IMR-90 (cell line): ENCODE results near the gene PCNX4. TPM values are rescaled to one million over a fixed set of nuclear protein-coding genes. Genes with fewer than 3 reads are reported as not detected.
A peak's percentile ranks its signal among the peaks of the same experiment; 100 is the strongest.

Source experiments
- ATAC-seq: fragments of 200-7000 bp; cut with Tn5 transposase; 2 replicates; pipeline ENCODE4 v1.9.1; 2020; ENCODE audit warnings: low read depth, mild to moderate bottlenecking, moderate library complexity
- BruUV-seq: library from RNA; stranded (reverse); fragments of 400-500 nt; replicated peaks from 2 replicates; lab custom pipeline; 2021; lab: Mats Ljungman, UMichigan
- CTCF ChIA-PET: fragments of 300-600 bp; formaldehyde crosslinking; extraction: SDS; loops from one replicate; lab custom pipeline; 2021; ENCODE audit warnings: antibody characterized with exemption; lab: Yijun Ruan, JAX
- POLR2A ChIA-PET: fragments of 300-600 bp; sonication (Branson Sonifier 250); formaldehyde crosslinking; loops from one replicate; lab custom pipeline; 2022; ENCODE audit warnings: antibody characterized with exemption; ENCODE audit not compliant: unreplicated experiment; lab: Charles Lee
- DNase-seq: peaks from one replicate; pipeline ENCODE4 v3.0.0; 2013
- H2AFZ ChIP-seq: replicated peaks from 2 replicates; pipeline ENCODE3; 2013; ENCODE audit warnings: low read length, mild to moderate bottlenecking; ENCODE audit not compliant: poor library complexity
- H2AK5ac ChIP-seq: 2 replicates; pipeline ENCODE4 v1.6.1; 2013; ENCODE audit warnings: low read depth, low read length, inconsistent platforms
- H2AK9ac ChIP-seq: replicated peaks from 2 replicates; pipeline ENCODE3; 2013; ENCODE audit warnings: mild to moderate bottlenecking, low read depth, low read length, moderate library complexity; ENCODE audit not compliant: poor library complexity
- H2BK120ac ChIP-seq: 2 replicates; pipeline ENCODE4 v1.6.1; 2013; ENCODE audit warnings: low read depth, low read length, inconsistent platforms
- H2BK15ac ChIP-seq: 3 replicates; pipeline ENCODE4 v1.6.1; 2013; ENCODE audit warnings: low read depth, low read length, inconsistent platforms
- H2BK20ac ChIP-seq: 2 replicates; pipeline ENCODE4 v1.6.1; 2013; ENCODE audit warnings: low read depth, mild to moderate bottlenecking, inconsistent platforms, low read length, moderate library complexity
- H2BK5ac ChIP-seq: 2 replicates; pipeline ENCODE4 v1.6.1; 2013; ENCODE audit warnings: mild to moderate bottlenecking, low read depth, low read length, inconsistent platforms; ENCODE audit not compliant: poor library complexity, severe bottlenecking
- H3K14ac ChIP-seq: replicated peaks from 2 replicates; pipeline ENCODE4 v1.6.1; 2013; ENCODE audit warnings: low read depth, low read length, inconsistent platforms
- H3K18ac ChIP-seq: 2 replicates; pipeline ENCODE4 v1.6.1; 2013; ENCODE audit warnings: low read depth, low read length, control low read depth
- H3K23ac ChIP-seq: 2 replicates; pipeline ENCODE4 v1.6.1; 2013; ENCODE audit warnings: low read depth, low read length, inconsistent platforms
- H3K27ac ChIP-seq: 2 replicates; pipeline ENCODE4 v1.5.1; 2013; ENCODE audit warnings: mild to moderate bottlenecking, control low read depth, low read length; ENCODE audit not compliant: insufficient read depth
- H3K27me3 ChIP-seq: 2 replicates; pipeline ENCODE4 v1.6.1; 2013; ENCODE audit warnings: low read length; ENCODE audit not compliant: control insufficient read depth, insufficient read depth
- H3K36me3 ChIP-seq: 2 replicates; pipeline ENCODE4 v1.6.1; 2013; ENCODE audit warnings: low read length, mixed read lengths; ENCODE audit not compliant: control insufficient read depth, insufficient read depth
- H3K4ac ChIP-seq: 2 replicates; pipeline ENCODE4 v1.6.1; 2013; ENCODE audit warnings: low read depth, low read length, inconsistent platforms
- H3K4me1 ChIP-seq: 2 replicates; pipeline ENCODE4 v1.6.1; 2013; ENCODE audit warnings: low read length, mixed read lengths; ENCODE audit not compliant: control insufficient read depth, insufficient read depth
- H3K4me2 ChIP-seq: 2 replicates; pipeline ENCODE4 v1.6.1; 2013; ENCODE audit warnings: low read depth, mild to moderate bottlenecking, control low read depth, low read length, moderate library complexity
- H3K4me3 ChIP-seq: 2 replicates; pipeline ENCODE4 v1.5.1; 2013; ENCODE audit warnings: low read depth, mild to moderate bottlenecking, control low read depth, low read length, moderate library complexity; ENCODE audit not compliant: insufficient read depth
- H3K56ac ChIP-seq: 2 replicates; pipeline ENCODE4 v1.6.1; 2013; ENCODE audit warnings: low read length, inconsistent platforms; ENCODE audit not compliant: insufficient read depth; ENCODE audit errors: extremely low read depth
- H3K79me1 ChIP-seq, 2 experiments: 2 replicates each; pipeline ENCODE4 v1.6.1; 2013; ENCODE audit warnings: low read length in 2 of 2, inconsistent platforms in 1 of 2, low read depth in 1 of 2
- H3K9ac ChIP-seq: 2 replicates; pipeline ENCODE4 v1.6.1; 2013; ENCODE audit warnings: low read depth, low read length, control low read depth
- H3K9me1 ChIP-seq: 2 replicates; pipeline ENCODE4 v1.6.1; 2013; ENCODE audit warnings: low read length, inconsistent platforms; ENCODE audit not compliant: insufficient read depth
- H3K9me3 ChIP-seq: 2 replicates; pipeline ENCODE4 v1.6.1; 2013; ENCODE audit warnings: low read length; ENCODE audit not compliant: control insufficient read depth, insufficient read depth
- H4K20me1 ChIP-seq: 2 replicates; pipeline ENCODE4 v1.6.1; 2013; ENCODE audit warnings: low read length, inconsistent platforms; ENCODE audit not compliant: insufficient read depth
- H4K5ac ChIP-seq: 2 replicates; pipeline ENCODE4 v1.6.1; 2013; ENCODE audit warnings: mild to moderate bottlenecking, low read depth, low read length, control low read depth
- H4K8ac ChIP-seq, 2 experiments: 2 replicates each; pipeline ENCODE4 v1.6.1; 2013; ENCODE audit warnings: low read depth in 2 of 2, low read length in 2 of 2, control low read depth in 1 of 2, inconsistent platforms in 1 of 2
- H4K91ac ChIP-seq: 2 replicates; pipeline ENCODE4 v1.6.1; 2013; ENCODE audit warnings: low read depth, low read length, inconsistent platforms; ENCODE audit not compliant: insufficient read depth
- BHLHE40 ChIP-seq: fragments of 150-350 bp; IDR thresholded peaks from 2 replicates; pipeline ENCODE4 v1.6.1; 2016; ENCODE audit warnings: mild to moderate bottlenecking, low read depth, low read length
- CHD1 ChIP-seq: IDR thresholded peaks from 2 replicates; pipeline ENCODE4 v1.6.1; 2012; ENCODE audit warnings: low read depth, low read length, improper control_type of control experiment
- FOS ChIP-seq: fragments of 150-350 bp; IDR thresholded peaks from 2 replicates; pipeline ENCODE4 v1.6.1; 2016; ENCODE audit warnings: low read depth, low read length
- MAFK ChIP-seq: IDR thresholded peaks from 2 replicates; pipeline ENCODE4 v1.6.1; 2012; ENCODE audit warnings: low read depth, low read length, improper control_type of control experiment
- MAZ ChIP-seq: IDR thresholded peaks from 2 replicates; pipeline ENCODE4 v1.6.1; 2012; ENCODE audit warnings: low read depth, mild to moderate bottlenecking, low read length, improper control_type of control experiment, moderate library complexity, borderline replicate concordance
- MXI1 ChIP-seq: IDR thresholded peaks from 2 replicates; pipeline ENCODE4 v1.6.1; 2012; ENCODE audit warnings: low read depth, mild to moderate bottlenecking, low read length, moderate library complexity, borderline replicate concordance
- NFE2L2 ChIP-seq: fragments of 150-350 bp; IDR thresholded peaks from 2 replicates; pipeline ENCODE4 v1.6.1; 2016; ENCODE audit warnings: low read depth, mild to moderate bottlenecking, low read length
- POLR2A ChIP-seq: IDR thresholded peaks from 2 replicates; pipeline ENCODE4 v1.6.1; 2012; ENCODE audit warnings: mild to moderate bottlenecking, low read depth, low read length
- RAD21 ChIP-seq: IDR thresholded peaks from 2 replicates; pipeline ENCODE4 v1.6.1; 2012; ENCODE audit warnings: low read length, improper control_type of control experiment
- RCOR1 ChIP-seq: IDR thresholded peaks from 2 replicates; pipeline ENCODE4 v1.6.1; 2012; ENCODE audit warnings: mild to moderate bottlenecking, low read length, improper control_type of control experiment; ENCODE audit not compliant: insufficient replicate concordance
- RFX5 ChIP-seq: IDR thresholded peaks from 2 replicates; pipeline ENCODE4 v1.8.0; 2012; ENCODE audit warnings: low read depth, mild to moderate bottlenecking, low read length, moderate library complexity
- SMC3 ChIP-seq: fragments of 150-350 bp; IDR thresholded peaks from 2 replicates; pipeline ENCODE4 v1.6.1; 2016; ENCODE audit warnings: low read depth, mild to moderate bottlenecking, antibody characterized with exemption, low read length, moderate library complexity
- dilution Hi-C: fragments of 300-500 bp; cut with HindIII; formaldehyde crosslinking; loops from one replicate; pipeline ENCODE4 v1.14.3; 2018; ENCODE audit warnings: low sequenced_read_pairs; ENCODE audit not compliant: unreplicated experiment
- in situ Hi-C: fragments of 300-500 bp; cut with MboI; formaldehyde crosslinking; loops from 3 replicates; pipeline ENCODE4 v1.14.3; 2019; ENCODE audit warnings: low sequenced_read_pairs, inconsistent platforms, mixed read lengths
- intact Hi-C: fragments of 100-400 bp; cut with micrococcal nuclease; formaldehyde crosslinking; loops from 2 replicates; pipeline ENCODE4 v1.10.0; 2022
- polyA plus RNA-seq, 3 experiments: library from polyadenylated mRNA; depleted of rRNA; stranded (reverse); fragments of >200 nt; gene quantifications; 2 replicates each; pipeline ENCODE4 v1.2.3, GENCODE V29; 2012; ENCODE audit warnings: low replicate concordance in 1 of 3
- total RNA-seq: library from RNA; depleted of rRNA; stranded (reverse); fragments of >200 nt; gene quantifications from 2 replicates; pipeline ENCODE4 v1.2.3, GENCODE V29; 2012
- TF ChIP-seq, protein P1 (sequence below): fragments of 150-350 bp; IDR thresholded peaks from 2 replicates; pipeline ENCODE4 v1.6.1; 2017; ENCODE audit warnings: mild to moderate bottlenecking, antibody characterized with exemption, low read length, low read depth
- TF ChIP-seq, protein P2 (sequence below): fragments of 150-350 bp; IDR thresholded peaks from 2 replicates; pipeline ENCODE4 v1.6.1; 2016; ENCODE audit warnings: low read depth, mild to moderate bottlenecking, low read length, moderate library complexity, borderline replicate concordance
- TF ChIP-seq, protein P3 (sequence below): conservative IDR thresholded peaks from 2 replicates; pipeline ENCODE4 v1.5.1; 2012; ENCODE audit warnings: mild to moderate bottlenecking, low read depth, low read length, improper control_type of control experiment

Gene PCNX4
- total and polyA plus RNA-seq, 2 of the 4 experiments (the other 2 are of a cell fraction): 55.4 to 128 TPM

DNA sequence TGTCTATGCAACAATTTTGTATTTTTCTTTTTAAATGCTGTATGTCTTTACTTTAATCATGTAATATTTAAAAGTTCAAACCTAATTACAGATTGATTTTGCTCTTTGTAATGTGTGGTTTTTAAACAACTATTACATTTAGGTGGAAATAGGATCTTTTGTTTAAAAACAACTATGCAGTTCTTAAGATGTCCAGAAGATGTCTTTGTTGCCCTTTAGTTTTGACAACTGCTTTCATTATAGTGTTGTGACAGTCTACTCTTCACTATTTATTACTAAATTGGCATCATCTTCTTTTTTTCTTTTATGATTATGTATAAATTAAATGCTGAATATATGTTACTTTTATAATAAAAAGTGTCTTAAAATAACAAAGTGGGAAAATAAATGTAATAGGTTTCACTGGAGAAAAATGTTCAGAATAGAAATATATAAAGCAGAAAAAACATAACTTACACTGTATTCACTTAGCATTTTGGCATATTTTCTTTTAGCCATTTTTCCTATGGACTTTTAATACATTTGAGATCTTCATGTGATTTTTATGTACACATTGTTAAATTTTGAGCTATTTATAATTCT is 27.1 kb upstream of the PCNX4 start:
- Histone ChIP-seq H3K36me3 (no peaks in the 10 kb centered on the region), H2AK5ac (no peak overlapping the region), H4K8ac (no peak overlapping the region), H3K4ac (no peak overlapping the region), H3K9ac (no peak overlapping the region), H4K5ac (no peak overlapping the region), H3K9me3 (no peaks in the 10 kb centered on the region), H2AFZ (no peak overlapping the region), H2BK20ac (no peak overlapping the region), H3K27me3 (no peaks in the 10 kb centered on the region; the same call in 1 of the 2 replicates), H3K18ac (no peak overlapping the region), H3K9me1 (no peaks in the 10 kb centered on the region), H3K27ac (no peak overlapping the region), H2BK120ac (no peak overlapping the region), H2BK5ac (no peak overlapping the region), H3K14ac (no peak overlapping the region), H4K91ac (no peak overlapping the region), H3K79me1 (no peaks in the 10 kb centered on the region), H2AK9ac (no peak overlapping the region), H3K4me2 (no peak overlapping the region), H2BK15ac (no peak overlapping the region), H3K56ac (no peak overlapping the region), H4K20me1 (no peaks in the 10 kb centered on the region), H3K23ac (no peak overlapping the region), H3K4me3 (no peak overlapping the region), H3K4me1 (no peaks in the 10 kb centered on the region)
- peak; percentile 74 for ATAC-seq
- CTCF ChIA-PET: interaction anchor here (2.2 to 3.4 kb wide), 2 partner anchors 101 to 120 kb away, joined by 9 to 11 read pairs; partner anchors contain the start of gene DHRS7
- peak; percentile 76 for TF ChIP-seq RAD21
- no peak for TF ChIP-seq BHLHE40
- TF ChIP-seq NFE2L2: no peak
- TF ChIP-seq, protein P1, sequence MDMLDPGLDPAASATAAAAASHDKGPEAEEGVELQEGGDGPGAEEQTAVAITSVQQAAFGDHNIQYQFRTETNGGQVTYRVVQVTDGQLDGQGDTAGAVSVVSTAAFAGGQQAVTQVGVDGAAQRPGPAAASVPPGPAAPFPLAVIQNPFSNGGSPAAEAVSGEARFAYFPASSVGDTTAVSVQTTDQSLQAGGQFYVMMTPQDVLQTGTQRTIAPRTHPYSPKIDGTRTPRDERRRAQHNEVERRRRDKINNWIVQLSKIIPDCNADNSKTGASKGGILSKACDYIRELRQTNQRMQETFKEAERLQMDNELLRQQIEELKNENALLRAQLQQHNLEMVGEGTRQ: no peak
- no peak for TF ChIP-seq RCOR1
- no peak for TF ChIP-seq POLR2A
- TF ChIP-seq MAFK: no peak
- no peak for TF ChIP-seq CHD1
- TF ChIP-seq, protein P2, sequence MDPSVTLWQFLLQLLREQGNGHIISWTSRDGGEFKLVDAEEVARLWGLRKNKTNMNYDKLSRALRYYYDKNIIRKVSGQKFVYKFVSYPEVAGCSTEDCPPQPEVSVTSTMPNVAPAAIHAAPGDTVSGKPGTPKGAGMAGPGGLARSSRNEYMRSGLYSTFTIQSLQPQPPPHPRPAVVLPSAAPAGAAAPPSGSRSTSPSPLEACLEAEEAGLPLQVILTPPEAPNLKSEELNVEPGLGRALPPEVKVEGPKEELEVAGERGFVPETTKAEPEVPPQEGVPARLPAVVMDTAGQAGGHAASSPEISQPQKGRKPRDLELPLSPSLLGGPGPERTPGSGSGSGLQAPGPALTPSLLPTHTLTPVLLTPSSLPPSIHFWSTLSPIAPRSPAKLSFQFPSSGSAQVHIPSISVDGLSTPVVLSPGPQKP: no peak
- TF ChIP-seq, protein P3, sequence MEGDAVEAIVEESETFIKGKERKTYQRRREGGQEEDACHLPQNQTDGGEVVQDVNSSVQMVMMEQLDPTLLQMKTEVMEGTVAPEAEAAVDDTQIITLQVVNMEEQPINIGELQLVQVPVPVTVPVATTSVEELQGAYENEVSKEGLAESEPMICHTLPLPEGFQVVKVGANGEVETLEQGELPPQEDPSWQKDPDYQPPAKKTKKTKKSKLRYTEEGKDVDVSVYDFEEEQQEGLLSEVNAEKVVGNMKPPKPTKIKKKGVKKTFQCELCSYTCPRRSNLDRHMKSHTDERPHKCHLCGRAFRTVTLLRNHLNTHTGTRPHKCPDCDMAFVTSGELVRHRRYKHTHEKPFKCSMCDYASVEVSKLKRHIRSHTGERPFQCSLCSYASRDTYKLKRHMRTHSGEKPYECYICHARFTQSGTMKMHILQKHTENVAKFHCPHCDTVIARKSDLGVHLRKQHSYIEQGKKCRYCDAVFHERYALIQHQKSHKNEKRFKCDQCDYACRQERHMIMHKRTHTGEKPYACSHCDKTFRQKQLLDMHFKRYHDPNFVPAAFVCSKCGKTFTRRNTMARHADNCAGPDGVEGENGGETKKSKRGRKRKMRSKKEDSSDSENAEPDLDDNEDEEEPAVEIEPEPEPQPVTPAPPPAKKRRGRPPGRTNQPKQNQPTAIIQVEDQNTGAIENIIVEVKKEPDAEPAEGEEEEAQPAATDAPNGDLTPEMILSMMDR: peak; percentile 74
- TF ChIP-seq RFX5: no peak
- TF ChIP-seq FOS: no peak
- TF ChIP-seq MXI1: no peak
- TF ChIP-seq SMC3: peak; percentile 80
- TF ChIP-seq MAZ: no peak
- intact Hi-C loops: loop anchor here (1.0 to 10.0 kb wide), 4 partner anchors 100 to 493 kb away; partner anchors contain the start of gene DHRS7
- peak; percentile 55 for DNase-seq
- in situ Hi-C loops: loop anchor here (5.0 to 25.0 kb wide), 2 partner anchors 118 to 498 kb away; no protein-coding TSS in a partner anchor
- POLR2A ChIA-PET: interaction anchor here (0.6 kb wide), 1 partner anchor 323 kb away, joined by 15 read pairs; no protein-coding TSS in a partner anchor
- dilution Hi-C loops: no loop called here
- no TSS peak for BruUV-seq
